HG03354 (cell line): ENCODE measurements around the gene HMCN1.

Experiments used
- ATAC-seq: cut with Tn5 transposase; IDR thresholded peaks from one replicate; pipeline ENCODE4 v1.9.1; 2021; ENCODE audit warnings: mild to moderate bottlenecking; ENCODE audit not compliant: unreplicated experiment, poor library complexity, severe bottlenecking

The HMCN1 gene

DNA sequence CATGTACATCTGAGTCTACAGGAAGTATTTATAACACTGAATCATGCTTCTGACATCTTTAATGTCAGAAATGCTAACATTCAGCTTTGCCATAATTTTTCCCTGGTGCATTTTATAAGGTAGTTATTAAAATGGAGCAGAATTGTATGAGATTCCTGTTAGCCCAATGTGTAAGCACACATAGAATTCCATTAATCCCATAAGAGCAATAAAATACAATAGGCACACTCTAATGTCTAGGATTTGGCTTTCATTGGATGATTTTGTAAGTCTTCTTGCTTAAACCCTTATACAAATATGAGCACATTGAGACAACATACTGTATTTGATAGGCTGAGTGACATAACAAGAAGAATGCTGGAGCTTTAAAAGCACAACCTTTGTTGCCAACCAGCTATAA is 256.4 kb downstream of the HMCN1 start:
- ATAC-seq, result no peak

- ATAC-seq, result no peak
Measured at GRCh38 chr1:185991266-185991665, 257.1 kb downstream of the HMCN1 start.

DNA sequence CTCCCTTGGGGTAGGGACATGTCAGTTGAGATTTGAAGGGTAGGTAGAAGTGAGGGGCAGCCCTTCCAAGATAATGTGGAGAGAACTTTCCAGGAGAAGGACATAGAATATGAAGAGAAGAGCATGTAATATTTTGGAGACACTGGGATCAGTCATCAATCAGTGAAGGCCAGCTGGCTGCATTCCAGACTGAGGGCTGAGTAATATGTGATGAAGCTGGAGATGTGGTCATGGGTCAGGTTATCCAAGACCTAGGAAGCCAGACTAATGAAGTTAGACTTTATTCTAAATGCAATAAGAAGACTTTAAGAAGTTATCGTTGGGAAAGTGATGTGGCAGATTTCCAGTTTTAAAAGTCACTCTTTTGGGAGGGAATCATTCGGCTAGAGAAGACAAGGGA is 262.0 kb downstream of the HMCN1 start:
- ATAC-seq, result no peak

DNA sequence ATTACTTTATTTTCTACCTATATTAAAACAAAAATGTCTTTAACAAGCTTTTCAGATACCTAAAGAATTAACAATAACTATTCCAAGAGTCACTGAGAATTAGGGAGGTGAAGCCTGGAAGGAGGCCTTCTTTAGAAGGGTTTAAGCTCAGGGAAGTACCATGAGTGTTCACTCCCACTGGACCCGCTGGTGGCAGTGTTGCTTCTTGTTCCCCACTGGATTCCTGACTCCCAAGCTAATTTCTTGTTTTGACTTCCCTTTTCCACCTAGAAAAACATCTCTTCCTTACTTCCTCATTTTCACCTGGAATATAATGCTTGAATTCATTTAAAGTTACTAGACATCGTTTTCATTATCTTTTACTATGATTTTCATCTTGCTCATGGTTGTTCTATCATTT is 264.2 kb downstream of the HMCN1 start:
- no peak for ATAC-seq

GRCh38 chr1:186002406-186002805 is 268.2 kb downstream of the HMCN1 start:
- ATAC-seq, result no peak

- no peak for ATAC-seq
Measured at GRCh38 chr1:186009039-186009737, 275.0 kb downstream of the HMCN1 start.

- ATAC-seq, result no peak
Measured at GRCh38 chr1:186014370-186015037, 280.3 kb downstream of the HMCN1 start.

- ATAC-seq, result no peak
Measured at GRCh38 chr1:186016856-186017255, 282.7 kb downstream of the HMCN1 start.

DNA sequence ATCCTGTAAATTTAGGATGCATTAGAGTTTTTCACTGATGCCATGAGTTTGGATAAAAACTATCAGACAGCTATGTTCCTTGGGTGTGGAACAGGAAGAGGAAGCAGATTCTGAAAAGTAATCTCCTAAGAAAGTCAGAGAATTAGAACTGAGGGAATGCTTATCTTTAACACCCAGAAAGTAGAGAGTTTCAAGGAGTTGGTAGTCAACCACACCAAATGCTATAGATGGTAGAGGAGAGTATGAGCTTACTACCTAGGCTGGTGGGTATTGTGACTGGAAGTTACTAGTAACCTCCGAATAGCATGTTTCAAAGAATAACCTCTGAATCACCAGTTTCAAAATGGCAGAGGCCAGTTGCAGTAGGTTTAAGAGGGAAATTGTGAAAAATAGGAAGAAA is 288.0 kb downstream of the HMCN1 start:
- ATAC-seq, result no peak

DNA sequence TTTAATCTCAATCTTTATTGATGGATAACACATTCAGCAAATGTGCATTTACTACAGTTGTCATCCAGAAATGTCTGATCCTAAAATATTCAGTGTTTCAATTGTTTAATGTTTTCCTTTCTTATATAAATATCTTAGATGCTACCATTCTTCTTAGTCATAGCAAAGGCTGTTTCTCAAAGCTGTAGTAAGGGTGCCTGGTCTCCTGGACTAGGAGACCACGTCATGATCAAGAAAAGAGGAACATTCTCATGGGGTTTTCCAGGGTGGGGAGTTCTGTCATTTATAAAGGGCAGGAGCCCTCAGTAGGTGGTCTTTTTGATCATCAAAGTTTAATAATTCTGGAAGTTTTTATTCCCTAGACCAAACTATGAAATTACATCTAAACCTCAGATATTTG is 292.8 kb downstream of the HMCN1 start:
- ATAC-seq, result no peak

- no peak for ATAC-seq
Measured at GRCh38 chr1:186027621-186028020, 293.4 kb downstream of the HMCN1 start.

DNA sequence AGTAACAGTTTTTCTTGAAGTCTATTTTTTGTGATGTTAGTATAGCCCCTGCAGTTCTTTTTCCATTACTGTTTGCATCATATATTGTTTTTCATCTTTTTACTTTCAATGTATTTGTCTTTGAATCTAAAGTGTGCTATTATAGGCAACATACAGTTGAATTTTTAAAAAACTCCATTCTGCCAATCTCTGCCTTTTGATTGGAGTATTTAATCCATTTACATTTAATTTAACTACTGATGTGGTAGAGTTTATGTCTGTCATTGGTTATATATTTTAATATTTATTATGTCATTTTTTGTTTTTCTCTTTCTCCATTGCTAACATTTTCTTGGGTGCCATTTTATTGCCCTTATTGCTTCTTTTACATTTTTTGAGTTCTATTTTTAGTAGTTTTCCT is 296.3 kb downstream of the HMCN1 start:
- no peak for ATAC-seq

GRCh38 chr1:186033847-186034271 is 299.7 kb downstream of the HMCN1 start:
- ATAC-seq, result no peak

GRCh38 chr1:186042230-186042629 is 308.0 kb downstream of the HMCN1 start:
- no peak for ATAC-seq

- no peak for ATAC-seq
Measured at GRCh38 chr1:186043296-186043695, 309.1 kb downstream of the HMCN1 start.

DNA sequence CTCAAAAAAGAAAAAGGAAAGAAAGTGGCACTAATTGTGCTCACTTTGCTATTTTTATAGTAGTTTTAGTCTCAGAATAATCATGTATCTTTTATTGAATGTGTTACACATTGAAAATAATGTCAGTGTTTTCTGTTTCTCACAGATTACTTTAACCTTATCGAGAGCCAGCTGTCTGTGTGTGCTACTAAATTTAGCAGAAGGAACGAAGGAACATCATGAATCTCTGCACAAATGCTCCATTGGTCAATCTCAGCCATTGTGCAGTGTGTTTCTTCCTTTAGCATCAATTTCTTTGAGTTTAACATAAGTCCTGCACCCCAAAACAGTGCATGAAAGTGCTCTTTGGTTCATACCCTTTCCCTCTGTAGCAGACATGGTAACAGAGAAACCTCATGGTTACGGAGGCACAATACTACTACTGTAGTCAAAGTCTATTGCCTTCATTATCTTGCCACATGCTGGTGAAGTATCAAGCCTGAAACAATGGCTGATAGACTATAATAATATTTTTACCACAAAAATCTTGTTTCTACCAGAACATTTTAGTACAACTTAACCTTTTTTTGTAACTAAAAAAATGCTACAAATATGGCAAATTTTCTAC is 310.0 kb downstream of the HMCN1 start:
- no peak for ATAC-seq

DNA sequence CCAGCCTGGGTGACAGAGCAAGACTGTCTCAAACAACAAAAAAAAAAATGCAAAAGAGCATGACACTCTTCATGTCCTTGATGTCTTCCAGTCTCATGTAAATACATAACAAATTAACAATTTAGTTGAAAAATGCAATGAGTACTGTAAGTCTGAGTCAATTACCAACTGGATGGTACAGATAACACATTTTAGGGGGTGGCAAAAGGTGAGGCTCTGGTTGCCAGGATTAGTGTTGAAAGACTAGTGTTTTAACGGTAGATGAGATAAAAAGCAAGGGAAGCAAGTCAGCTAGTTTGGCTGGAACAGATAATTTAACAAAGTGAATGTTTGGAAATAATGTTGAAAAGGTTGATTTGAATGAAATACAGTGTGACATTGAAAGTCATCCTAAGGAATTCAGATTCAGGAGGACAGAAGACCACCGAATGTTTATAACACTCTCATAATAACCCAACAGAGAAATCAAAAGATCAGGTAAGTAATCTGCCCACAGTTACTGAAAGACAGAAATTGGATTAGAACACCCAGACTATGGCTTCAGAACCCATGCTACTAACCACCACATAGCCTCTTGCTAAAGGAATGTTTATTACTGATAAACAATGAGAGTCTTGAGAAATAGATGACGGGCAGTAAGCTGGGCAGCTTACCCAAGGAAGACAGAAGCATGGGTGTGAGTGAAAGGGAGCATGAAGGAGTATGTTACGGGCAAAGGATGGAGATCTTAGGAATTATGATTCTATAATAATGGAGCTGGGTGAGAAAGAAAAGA is 312.4 kb downstream of the HMCN1 start:
- no peak for ATAC-seq

DNA sequence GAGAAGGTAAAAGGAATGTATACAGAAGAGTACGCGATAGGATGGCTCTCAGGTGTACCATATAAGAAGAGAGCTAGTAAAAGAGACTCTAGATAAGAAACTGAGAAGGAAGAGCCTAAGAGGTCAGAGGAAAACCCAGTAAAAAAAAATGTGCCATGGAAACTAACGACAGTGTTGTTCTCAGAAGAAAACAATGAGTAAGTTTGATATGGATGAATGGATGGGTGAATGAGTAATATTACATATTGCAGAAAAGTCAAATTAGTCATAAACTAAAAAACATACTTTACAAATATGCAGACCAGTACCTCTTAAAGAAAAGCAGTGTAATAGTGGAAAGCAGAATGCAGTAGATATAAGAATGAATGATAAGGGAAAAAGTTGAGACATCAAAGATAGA is 316.2 kb downstream of the HMCN1 start:
- no peak for ATAC-seq

DNA sequence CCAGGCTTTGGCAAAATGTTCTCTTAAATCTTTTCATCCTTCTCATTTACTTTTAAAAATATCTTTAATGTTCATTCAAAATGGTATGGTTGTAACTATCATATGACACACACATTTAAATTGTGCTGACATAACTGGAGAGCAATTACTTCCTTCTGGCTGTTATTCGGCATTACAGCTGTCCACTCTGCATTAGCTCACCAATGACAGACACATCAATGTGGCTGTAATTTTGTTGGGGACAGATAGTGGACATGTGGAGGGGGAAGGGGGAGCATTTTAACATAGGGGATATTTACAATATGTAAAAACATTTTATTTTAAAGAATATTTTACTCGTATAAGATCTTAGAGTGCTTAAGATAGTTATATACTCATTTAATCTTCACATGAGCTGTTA is 319.8 kb downstream of the HMCN1 start:
- ATAC-seq, result no peak

DNA sequence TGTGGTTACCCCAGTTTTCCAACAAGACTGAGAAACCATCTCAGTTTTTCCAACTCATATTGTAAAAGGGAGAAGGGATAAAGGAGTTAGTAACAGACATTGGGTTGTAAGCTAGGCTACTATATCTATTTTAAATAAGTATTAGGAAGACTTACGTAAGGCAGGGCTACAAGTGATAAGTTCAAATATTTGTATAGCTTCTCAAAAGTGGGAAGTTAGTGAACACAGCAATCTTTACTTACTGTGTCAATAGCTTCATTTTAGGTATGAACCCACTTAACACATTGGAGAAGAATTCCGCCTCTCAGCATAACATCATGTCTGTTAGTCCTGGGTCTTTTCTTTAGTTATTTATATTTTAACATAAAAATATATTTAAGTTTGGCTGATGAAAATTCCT is 320.7 kb downstream of the HMCN1 start:
- ATAC-seq, result no peak
